Putamen (tissue), 1 donor: ENCODE results near the gene TRPC4.

ENCODE experiments used
- DNase-seq: peaks from one replicate; pipeline ENCODE4 v3.0.0-alpha.2; 2016; ENCODE audit warnings: low spot score

TRPC4 gene

GRCh38 chr13:37869756-37870488, at the start of gene TRPC4:
TRPC4 (minus strand) TSS chr13:37869772; CDS start chr13:37783333, 86,439 bp downstream.
- peak; percentile 35 for DNase-seq

GRCh38 chr13:37918751-37919150, 49.2 kb upstream of the TRPC4 start:
- no peak for DNase-seq

DNA sequence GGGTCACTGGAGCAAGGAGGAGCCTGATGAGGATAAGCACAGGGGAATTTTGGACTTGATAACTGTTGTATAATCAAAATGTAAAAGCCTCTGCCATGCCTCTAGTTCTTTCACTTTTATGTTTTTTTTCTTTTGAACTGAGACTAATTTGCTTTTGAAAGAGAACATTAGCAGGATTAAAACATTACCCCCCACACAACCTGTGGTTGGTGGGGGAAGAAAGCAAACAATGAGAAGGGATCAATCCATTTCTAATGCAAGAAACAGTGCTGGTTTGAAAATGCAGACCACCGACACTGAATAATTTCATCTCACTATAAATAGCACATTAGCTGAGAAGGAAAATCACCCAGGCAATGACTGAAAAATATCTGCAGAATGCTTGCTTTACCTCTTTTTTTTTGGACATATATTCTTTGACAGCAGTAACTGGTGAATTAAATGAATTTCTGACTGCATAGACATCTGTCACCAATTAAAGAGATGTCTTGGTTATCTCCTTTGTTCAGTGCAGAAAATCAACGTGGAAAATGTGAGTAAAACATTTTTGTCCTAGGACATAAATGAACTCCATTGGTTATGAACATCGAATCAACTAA, 48.6 kb upstream of the TRPC4 start:
- DNase-seq = no peak

GRCh38 chr13:37914781-37915391, 45.3 kb upstream of the TRPC4 start:
- DNase-seq = no peak

DNA sequence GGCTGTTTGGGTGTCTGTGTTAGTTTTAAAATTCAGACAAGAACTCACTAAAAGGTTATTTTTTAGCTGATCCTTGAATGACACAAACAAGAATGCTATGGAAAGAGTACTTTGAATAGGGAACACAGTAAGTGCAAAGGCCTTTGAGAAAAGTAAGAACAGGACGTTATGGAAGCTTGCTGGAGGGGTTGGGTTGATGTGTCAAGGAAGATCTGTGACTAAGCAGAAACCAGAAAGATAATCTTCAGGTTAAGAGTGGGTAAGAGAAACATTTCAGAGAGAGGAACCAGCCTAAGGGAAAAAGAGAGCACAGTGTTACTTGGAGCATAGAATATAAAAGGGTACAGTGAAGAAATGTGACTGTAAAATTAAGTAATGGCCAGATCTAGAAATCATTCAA, 41.2 kb upstream of the TRPC4 start:
- DNase-seq = no peak

- DNase-seq = no peak
Observed at GRCh38 chr13:37906880-37907279, 37.3 kb upstream of the TRPC4 start.

GRCh38 chr13:37905736-37906135, 36.2 kb upstream of the TRPC4 start:
- DNase-seq = no peak

DNA sequence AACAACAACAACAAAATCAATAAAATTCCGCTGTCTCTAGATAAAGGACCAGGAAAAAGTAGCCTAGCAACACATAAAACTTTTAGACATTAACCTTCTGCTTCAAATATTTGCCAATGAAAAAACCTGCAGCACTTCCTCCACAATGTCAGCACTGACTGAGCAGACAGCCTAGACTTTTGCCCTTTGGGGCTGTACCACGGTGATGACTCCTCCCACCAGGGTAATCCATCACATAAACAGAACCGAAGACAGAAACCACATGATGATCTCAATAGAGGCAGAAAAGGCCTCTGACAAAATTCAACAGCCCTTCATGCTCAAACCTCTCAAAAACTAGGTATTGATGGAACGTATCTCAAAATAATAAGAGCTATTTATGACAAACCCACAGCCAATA, 30.2 kb upstream of the TRPC4 start:
- DNase-seq = no peak

GRCh38 chr13:37893321-37893720, 23.7 kb upstream of the TRPC4 start:
- no peak for DNase-seq

DNA sequence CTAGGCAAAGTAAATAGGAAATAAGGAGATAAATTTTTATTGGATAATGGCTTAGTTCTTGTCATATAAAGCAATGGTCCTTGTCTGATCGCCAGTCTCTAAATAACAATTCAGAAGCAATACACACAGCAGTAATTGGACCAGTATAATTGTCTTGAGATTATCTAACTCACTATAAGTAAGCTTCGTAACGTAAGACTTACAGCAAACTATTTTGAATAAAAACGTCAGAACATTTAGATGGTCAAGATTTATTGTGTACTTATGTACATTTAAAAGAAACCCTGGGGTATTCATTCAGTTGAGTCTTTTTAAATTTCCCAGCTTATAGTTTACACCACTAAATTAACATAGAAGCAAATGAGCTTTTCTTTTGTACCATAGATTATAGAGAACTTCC, 20.2 kb upstream of the TRPC4 start:
- DNase-seq = no peak

GRCh38 chr13:37889102-37889501, 19.5 kb upstream of the TRPC4 start:
- DNase-seq = no peak

- no peak for DNase-seq
Observed at GRCh38 chr13:37886879-37887278, 17.3 kb upstream of the TRPC4 start.

GRCh38 chr13:37884674-37885073, 15.1 kb upstream of the TRPC4 start:
- DNase-seq = no peak

GRCh38 chr13:37884026-37884425, 14.5 kb upstream of the TRPC4 start:
- DNase-seq = no peak

- no peak for DNase-seq
Observed at GRCh38 chr13:37878921-37879320, 9.3 kb upstream of the TRPC4 start.

GRCh38 chr13:37878496-37878895, 8.9 kb upstream of the TRPC4 start:
- no peak for DNase-seq

GRCh38 chr13:37870895-37871550, 1.5 kb upstream of the TRPC4 start:
- DNase-seq = no peak

GRCh38 chr13:37870489-37870845, 895 bp upstream of the TRPC4 start:
- no peak for DNase-seq

- DNase-seq = no peak
Observed at GRCh38 chr13:37869506-37869755, 141 bp downstream of the TRPC4 start.

DNA sequence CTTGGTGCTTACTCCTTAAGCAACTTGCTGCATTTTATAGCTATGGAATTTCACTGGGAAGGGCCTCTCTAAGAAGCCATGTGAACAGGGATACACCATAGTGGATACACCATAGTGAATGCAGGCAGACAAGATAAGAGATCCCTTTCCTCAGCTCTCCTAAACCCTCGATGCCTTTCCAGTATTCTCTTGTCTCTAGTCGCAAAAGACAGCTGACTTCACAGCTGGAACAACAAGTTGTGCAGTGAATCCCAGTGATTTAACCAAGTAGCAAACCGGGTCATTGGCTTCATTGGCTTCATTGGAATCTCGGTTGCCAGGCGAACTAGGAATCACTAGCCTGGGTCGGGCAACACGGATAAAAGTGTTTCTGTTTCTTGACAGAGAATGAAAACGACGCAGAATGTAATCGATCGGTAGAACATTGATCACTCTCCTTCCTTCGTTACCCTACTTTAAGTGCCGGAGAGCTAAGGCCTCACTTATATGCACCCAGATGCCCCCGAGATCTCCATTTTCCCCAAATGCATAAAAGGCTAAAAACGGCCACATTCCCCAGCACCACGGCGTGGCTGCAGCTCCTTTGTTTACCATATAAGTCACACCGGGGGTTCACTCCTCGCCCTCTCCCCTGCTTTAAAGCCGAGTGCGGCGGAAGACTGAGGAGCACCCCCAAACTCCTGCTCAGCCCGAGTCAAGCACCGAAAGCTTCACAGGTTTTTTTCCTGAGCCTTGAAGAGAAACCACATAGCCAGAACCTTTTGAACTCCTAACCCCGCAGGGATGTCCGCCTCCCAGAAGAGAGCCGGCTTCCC, 674 bp downstream of the TRPC4 start:
- DNase-seq = no peak

- DNase-seq = no peak
Observed at GRCh38 chr13:37863708-37864107, 5.9 kb downstream of the TRPC4 start.

DNA sequence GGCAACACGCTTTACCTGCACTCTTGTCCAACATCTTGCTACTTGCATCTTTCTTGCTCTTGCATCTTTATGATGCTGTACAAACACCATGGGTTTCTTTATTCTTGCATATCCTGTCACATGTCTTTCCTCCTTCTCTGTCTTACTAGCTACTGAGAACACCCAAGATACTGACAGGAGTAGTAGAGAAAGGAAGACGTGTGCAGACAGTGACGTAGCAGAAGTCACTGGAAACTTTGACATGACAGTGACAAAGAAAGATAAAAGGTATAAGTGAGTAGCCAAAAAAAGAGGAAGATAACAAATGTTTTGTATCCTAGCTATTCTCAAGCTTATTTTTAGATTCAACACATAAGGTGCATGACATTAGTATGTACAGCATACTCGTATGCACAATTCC, 34.2 kb downstream of the TRPC4 start:
- DNase-seq = no peak

DNA sequence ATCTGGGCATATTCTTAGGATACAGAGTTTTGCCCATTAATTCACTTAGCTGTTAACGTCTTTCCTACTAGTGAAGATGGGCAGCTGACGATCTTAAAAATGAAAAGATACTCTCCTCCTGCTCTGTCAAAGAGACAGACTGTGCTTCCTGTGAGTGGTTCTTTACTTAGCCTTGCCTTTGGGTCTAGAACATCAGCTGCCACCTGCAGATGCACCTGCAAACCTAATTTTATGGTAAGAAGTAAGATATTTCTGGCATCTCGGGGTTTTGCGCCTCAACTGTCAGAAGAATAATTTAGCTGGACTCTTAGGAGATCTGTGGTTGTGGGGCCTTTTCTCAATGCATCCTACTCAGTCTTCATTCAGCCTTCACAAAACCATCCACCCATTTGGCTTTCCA, 36.2 kb downstream of the TRPC4 start:
- DNase-seq = no peak
